Measurements from ENCODE around the gene DTX3.

GRCh38 chr12:57624441-57625220 is 20.0 kb downstream of the DTX3 start:
- TF ChIP-seq SP1 (IDR thresholded peaks at IDR 0.05) (no peak), BHLHE40 (IDR thresholded peaks at IDR 0.05; ENCODE audit: borderline replicate concordance) (no peak), PKNOX1 (IDR thresholded peaks at IDR 0.05) (no peak), FOXM1 (IDR thresholded peaks at IDR 0.05; ENCODE audit: borderline replicate concordance) (no peak), LEF1 (IDR thresholded peaks at IDR 0.05; ENCODE audit: borderline replicate concordance) (no peak), FOXK2 (IDR thresholded peaks at IDR 0.05) (no peak)
